HepG2 (cell line): ENCODE measurements around the gene INKA2. TPM values are rescaled to one million over a fixed set of nuclear protein-coding genes. Genes with fewer than 3 reads are reported as not detected.
A peak's percentile ranks its signal among the peaks of the same experiment; 100 is the strongest.

ENCODE experiments used
- ELF4 ChIP-seq: sonication (generic); formaldehyde crosslinking; IDR thresholded peaks from 2 replicates; pipeline ENCODE4 v1.5.0; 2020; ENCODE audit warnings: missing genetic modification reagents, mild to moderate bottlenecking, moderate library complexity, borderline replicate concordance
- HES4 ChIP-seq: sonication (generic); formaldehyde crosslinking; IDR thresholded peaks from 2 replicates; pipeline ENCODE4 v1.9.0; 2021; ENCODE audit warnings: mild to moderate bottlenecking, missing genetic modification reagents, borderline replicate concordance
- NR2F1 ChIP-seq, 2 experiments: fragments of 450-650 bp in 1 of 2; formaldehyde crosslinking in 1 of 2; IDR thresholded peaks; 2 replicates each; pipeline versions ENCODE4 v1.5.0 to v1.6.1; 2016 to 2020; ENCODE audit warnings: mild to moderate bottlenecking in 1 of 2, missing compliant biosample characterization in 1 of 2, missing genetic modification reagents in 1 of 2, moderate library complexity in 1 of 2
- SMARCE1 ChIP-seq: fragments of 450-650 bp; IDR thresholded peaks from 2 replicates; pipeline ENCODE4 v1.6.1; 2017; ENCODE audit warnings: borderline replicate concordance
- SMC3 ChIP-seq: IDR thresholded peaks from 2 replicates; pipeline ENCODE4 v1.6.1; 2011; ENCODE audit warnings: low read length, improper control_type of control experiment
- SP4 ChIP-seq: sonication (generic); formaldehyde crosslinking; IDR thresholded peaks from 2 replicates; pipeline ENCODE4 v1.8.1; 2023; ENCODE audit warnings: mild to moderate bottlenecking, missing genetic modification reagents
- ZIK1 ChIP-seq: sonication (generic); formaldehyde crosslinking; IDR thresholded peaks from 2 replicates; pipeline ENCODE4 v1.5.0; 2020; ENCODE audit warnings: mild to moderate bottlenecking, low read depth, missing genetic modification reagents, borderline replicate concordance
- ZNF251 ChIP-seq: sonication (generic); formaldehyde crosslinking; IDR thresholded peaks from 2 replicates; pipeline ENCODE4 v1.9.0; 2021; ENCODE audit warnings: mild to moderate bottlenecking, missing genetic modification reagents
- ZNF451 ChIP-seq: sonication (generic); formaldehyde crosslinking; IDR thresholded peaks from 2 replicates; pipeline ENCODE4 v1.5.0; 2020; ENCODE audit warnings: mild to moderate bottlenecking, missing genetic modification reagents
- ZNF558 ChIP-seq: sonication (generic); formaldehyde crosslinking; IDR thresholded peaks from 2 replicates; pipeline ENCODE4 v1.9.0; 2022; ENCODE audit warnings: mild to moderate bottlenecking, missing genetic modification reagents, borderline replicate concordance
- ZSCAN20 ChIP-seq: sonication (generic); formaldehyde crosslinking; IDR thresholded peaks from 2 replicates; pipeline ENCODE4 v1.4.0; 2020; ENCODE audit warnings: missing genetic modification reagents, mild to moderate bottlenecking, borderline replicate concordance
- polyA plus RNA-seq, 8 experiments: library from polyadenylated mRNA; depleted of rRNA in 3 of 8; stranded (reverse) in 7 of 8; unstranded in 1 of 8; fragments of >200 nt; fragmentation: Illumina TruSeq in 4 of 8; extraction: Trizol in 4 of 8; gene quantifications; 2 replicates each; pipeline versions ENCODE4 v1.2.1 to v1.2.3, GENCODE V29; 2011 to 2016; ENCODE audit warnings: low read depth in 4 of 8, missing spikeins in 1 of 8, mixed read lengths in 1 of 8; ENCODE audit not compliant: insufficient read depth in 1 of 8
- total RNA-seq, 5 experiments: library from RNA; depleted of rRNA; stranded (reverse); fragments of >200 nt; fragmentation: Illumina TruSeq; extraction: Trizol; gene quantifications; 2 replicates each; pipeline ENCODE4 v1.2.3, GENCODE V29; 2016; ENCODE audit warnings: low read depth in 1 of 5
- TF ChIP-seq, protein P1 (sequence below): sonication (generic); formaldehyde crosslinking; IDR thresholded peaks from 2 replicates; pipeline ENCODE4 v1.4.0; 2020; ENCODE audit warnings: low read depth, mild to moderate bottlenecking, missing genetic modification reagents
- TF ChIP-seq, protein P2 (sequence below): sonication (generic); formaldehyde crosslinking; IDR thresholded peaks from 2 replicates; pipeline ENCODE4 v1.4.0; 2020; ENCODE audit warnings: mild to moderate bottlenecking, missing genetic modification reagents, borderline replicate concordance
- TF ChIP-seq, protein P3 (sequence below): sonication (generic); formaldehyde crosslinking; IDR thresholded peaks from 2 replicates; pipeline ENCODE4 v1.8.1; 2023; ENCODE audit warnings: mild to moderate bottlenecking, moderate library complexity, missing genetic modification reagents
- TF ChIP-seq, protein P4 (sequence below): sonication (generic); formaldehyde crosslinking; IDR thresholded peaks from 2 replicates; pipeline ENCODE4 v1.9.0; 2021; ENCODE audit warnings: mild to moderate bottlenecking, missing genetic modification reagents

The INKA2 gene
- total and polyA plus RNA-seq, 2 of the 13 experiments (the other 11 are each of a cell fraction or from before 2014, with no cell fraction given): 2.6 to 4.6 TPM

DNA sequence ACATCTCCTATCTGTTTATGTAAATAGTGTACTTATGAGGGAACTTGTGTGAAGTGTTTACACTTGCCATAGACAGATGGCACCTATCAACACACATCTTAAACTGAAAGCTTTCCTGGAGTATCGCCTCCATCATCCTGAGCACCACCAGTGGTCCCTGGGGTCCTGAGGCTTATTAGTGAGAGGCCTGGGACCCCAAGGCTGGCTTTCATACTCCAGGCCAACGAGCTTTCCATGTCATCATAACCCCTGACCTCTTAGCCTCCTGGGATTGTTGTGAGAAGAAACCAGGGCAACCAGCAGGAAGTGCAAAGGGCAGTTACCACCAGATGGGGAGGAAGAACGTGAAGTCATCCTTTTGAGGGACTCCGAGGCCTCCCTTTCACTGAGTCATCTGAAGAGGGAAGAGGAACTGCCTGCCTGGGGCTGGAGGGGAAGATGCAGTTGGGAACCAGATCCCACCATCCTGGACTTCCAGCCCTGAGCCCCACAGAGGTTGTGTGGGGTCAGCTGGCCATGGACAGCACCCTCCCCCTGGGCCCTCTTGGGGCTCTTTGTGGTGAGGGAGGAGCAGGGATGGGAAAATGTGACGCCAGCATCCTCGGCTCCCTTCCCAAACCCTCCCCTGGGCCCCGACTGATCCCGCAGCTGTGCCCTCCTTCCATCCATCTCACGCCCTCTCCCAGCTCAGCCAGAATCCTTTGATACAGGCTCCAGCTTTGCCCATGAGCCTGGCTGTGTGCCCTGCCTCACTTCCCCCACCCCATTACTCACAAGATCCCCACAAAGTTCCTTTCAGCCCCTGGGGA is 5.8 kb downstream of the INKA2 start (continued):
- TF ChIP-seq, protein P1, sequence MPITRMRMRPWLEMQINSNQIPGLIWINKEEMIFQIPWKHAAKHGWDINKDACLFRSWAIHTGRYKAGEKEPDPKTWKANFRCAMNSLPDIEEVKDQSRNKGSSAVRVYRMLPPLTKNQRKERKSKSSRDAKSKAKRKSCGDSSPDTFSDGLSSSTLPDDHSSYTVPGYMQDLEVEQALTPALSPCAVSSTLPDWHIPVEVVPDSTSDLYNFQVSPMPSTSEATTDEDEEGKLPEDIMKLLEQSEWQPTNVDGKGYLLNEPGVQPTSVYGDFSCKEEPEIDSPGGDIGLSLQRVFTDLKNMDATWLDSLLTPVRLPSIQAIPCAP (CRISPR knock-in tag): no peak
- TF ChIP-seq NR2F1 (CRISPR knock-in tag; IDR thresholded peaks at IDR 0.05) (peak; percentile 94 to 97), ZSCAN20 (CRISPR knock-in tag) (no peak), HES4 (no peak), ZNF451 (no peak), ZIK1 (CRISPR knock-in tag) (no peak), ZNF558 (CRISPR knock-in tag) (no peak), ZNF251 (CRISPR knock-in tag) (no peak), ELF4 (no peak), SP4 (CRISPR knock-in tag) (no peak), SMARCE1 (no peak), SMC3 (0 out of 2 replicates have a peak, but pooled peaks have one; percentile 22)
- TF ChIP-seq, protein P2, sequence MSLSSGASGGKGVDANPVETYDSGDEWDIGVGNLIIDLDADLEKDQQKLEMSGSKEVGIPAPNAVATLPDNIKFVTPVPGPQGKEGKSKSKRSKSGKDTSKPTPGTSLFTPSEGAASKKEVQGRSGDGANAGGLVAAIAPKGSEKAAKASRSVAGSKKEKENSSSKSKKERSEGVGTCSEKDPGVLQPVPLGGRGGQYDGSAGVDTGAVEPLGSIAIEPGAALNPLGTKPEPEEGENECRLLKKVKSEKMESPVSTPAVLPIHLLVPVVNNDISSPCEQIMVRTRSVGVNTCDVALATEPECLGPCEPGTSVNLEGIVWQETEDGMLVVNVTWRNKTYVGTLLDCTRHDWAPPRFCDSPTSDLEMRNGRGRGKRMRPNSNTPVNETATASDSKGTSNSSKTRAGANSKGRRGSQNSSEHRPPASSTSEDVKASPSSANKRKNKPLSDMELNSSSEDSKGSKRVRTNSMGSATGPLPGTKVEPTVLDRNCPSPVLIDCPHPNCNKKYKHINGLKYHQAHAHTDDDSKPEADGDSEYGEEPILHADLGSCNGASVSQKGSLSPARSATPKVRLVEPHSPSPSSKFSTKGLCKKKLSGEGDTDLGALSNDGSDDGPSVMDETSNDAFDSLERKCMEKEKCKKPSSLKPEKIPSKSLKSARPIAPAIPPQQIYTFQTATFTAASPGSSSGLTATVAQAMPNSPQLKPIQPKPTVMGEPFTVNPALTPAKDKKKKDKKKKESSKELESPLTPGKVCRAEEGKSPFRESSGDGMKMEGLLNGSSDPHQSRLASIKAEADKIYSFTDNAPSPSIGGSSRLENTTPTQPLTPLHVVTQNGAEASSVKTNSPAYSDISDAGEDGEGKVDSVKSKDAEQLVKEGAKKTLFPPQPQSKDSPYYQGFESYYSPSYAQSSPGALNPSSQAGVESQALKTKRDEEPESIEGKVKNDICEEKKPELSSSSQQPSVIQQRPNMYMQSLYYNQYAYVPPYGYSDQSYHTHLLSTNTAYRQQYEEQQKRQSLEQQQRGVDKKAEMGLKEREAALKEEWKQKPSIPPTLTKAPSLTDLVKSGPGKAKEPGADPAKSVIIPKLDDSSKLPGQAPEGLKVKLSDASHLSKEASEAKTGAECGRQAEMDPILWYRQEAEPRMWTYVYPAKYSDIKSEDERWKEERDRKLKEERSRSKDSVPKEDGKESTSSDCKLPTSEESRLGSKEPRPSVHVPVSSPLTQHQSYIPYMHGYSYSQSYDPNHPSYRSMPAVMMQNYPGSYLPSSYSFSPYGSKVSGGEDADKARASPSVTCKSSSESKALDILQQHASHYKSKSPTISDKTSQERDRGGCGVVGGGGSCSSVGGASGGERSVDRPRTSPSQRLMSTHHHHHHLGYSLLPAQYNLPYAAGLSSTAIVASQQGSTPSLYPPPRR: 0 out of 2 replicates have a peak, but pooled peaks have one; percentile 29
- TF ChIP-seq, protein P3, sequence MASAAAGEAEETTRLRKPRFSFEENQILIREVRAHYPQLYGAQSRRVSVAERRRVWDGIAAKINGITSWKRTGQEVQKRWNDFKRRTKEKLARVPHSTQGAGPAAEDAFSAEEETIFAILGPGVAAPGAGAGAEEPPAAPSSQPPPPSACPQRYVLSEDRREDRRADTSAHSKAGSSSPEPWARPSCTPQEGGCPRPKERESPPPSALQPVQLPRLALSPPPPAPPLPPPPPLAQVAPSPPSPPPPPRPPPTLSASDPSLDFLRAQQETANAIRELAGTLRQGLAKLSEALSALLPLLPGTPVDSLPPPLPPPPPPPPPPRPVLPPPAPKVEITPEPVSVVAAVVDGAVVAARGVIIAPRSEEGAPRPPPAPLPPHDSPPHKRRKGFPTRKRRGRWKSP (CRISPR knock-in tag): no peak
- TF ChIP-seq, protein P4, sequence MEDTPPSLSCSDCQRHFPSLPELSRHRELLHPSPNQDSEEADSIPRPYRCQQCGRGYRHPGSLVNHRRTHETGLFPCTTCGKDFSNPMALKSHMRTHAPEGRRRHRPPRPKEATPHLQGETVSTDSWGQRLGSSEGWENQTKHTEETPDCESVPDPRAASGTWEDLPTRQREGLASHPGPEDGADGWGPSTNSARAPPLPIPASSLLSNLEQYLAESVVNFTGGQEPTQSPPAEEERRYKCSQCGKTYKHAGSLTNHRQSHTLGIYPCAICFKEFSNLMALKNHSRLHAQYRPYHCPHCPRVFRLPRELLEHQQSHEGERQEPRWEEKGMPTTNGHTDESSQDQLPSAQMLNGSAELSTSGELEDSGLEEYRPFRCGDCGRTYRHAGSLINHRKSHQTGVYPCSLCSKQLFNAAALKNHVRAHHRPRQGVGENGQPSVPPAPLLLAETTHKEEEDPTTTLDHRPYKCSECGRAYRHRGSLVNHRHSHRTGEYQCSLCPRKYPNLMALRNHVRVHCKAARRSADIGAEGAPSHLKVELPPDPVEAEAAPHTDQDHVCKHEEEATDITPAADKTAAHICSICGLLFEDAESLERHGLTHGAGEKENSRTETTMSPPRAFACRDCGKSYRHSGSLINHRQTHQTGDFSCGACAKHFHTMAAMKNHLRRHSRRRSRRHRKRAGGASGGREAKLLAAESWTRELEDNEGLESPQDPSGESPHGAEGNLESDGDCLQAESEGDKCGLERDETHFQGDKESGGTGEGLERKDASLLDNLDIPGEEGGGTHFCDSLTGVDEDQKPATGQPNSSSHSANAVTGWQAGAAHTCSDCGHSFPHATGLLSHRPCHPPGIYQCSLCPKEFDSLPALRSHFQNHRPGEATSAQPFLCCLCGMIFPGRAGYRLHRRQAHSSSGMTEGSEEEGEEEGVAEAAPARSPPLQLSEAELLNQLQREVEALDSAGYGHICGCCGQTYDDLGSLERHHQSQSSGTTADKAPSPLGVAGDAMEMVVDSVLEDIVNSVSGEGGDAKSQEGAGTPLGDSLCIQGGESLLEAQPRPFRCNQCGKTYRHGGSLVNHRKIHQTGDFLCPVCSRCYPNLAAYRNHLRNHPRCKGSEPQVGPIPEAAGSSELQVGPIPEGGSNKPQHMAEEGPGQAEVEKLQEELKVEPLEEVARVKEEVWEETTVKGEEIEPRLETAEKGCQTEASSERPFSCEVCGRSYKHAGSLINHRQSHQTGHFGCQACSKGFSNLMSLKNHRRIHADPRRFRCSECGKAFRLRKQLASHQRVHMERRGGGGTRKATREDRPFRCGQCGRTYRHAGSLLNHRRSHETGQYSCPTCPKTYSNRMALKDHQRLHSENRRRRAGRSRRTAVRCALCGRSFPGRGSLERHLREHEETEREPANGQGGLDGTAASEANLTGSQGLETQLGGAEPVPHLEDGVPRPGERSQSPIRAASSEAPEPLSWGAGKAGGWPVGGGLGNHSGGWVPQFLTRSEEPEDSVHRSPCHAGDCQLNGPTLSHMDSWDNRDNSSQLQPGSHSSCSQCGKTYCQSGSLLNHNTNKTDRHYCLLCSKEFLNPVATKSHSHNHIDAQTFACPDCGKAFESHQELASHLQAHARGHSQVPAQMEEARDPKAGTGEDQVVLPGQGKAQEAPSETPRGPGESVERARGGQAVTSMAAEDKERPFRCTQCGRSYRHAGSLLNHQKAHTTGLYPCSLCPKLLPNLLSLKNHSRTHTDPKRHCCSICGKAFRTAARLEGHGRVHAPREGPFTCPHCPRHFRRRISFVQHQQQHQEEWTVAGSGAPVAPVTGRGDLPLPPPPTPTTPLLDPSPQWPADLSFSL (CRISPR knock-in tag): no peak
